HG03095 (cell line): Measurements from ENCODE around the gene CACNA1C.

Experiments used
- ATAC-seq: cut with Tn5 transposase; IDR thresholded peaks from one replicate; pipeline ENCODE4 v1.9.1; 2021; ENCODE audit warnings: moderate library complexity; ENCODE audit not compliant: unreplicated experiment

The CACNA1C gene

DNA sequence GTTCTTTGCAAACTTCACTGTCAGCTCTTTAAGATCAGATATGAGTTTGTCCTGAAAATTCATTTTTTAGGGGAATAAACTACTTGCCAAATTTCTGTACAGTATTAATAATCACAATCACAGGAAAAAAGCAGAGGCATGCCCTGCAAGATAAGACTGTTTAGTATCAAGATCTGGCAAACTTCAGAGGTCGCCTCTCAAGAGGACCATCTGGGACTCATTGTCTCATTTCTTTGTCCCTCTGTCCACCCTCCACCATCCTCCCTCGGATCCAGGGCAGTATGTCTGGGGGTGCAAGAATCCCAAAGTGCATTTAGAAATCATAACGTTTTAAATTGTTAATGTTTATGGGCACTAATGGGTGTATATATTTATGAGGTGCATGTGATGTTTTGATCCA, 509.6 kb downstream of the CACNA1C start:
- no peak for ATAC-seq

DNA sequence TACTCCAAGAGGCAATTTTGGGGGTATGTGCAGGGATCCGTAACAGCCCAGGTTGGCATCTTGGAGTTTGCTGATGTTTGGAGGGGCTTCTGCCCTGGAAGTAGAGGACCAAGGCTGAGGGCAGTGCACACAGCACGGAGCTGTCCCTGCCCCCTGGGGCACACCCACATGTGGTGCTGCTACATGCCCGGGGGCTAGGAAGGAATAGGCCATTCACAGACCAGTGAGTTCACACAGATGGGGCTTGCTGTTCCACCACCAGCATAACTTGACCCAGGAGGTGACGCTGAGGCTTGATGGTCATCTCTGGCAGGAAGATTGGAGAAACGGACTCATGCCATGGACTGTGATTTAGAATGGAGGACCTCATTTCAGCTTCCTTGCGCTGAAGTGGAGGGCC, 510.9 kb downstream of the CACNA1C start:
- ATAC-seq = no peak

DNA sequence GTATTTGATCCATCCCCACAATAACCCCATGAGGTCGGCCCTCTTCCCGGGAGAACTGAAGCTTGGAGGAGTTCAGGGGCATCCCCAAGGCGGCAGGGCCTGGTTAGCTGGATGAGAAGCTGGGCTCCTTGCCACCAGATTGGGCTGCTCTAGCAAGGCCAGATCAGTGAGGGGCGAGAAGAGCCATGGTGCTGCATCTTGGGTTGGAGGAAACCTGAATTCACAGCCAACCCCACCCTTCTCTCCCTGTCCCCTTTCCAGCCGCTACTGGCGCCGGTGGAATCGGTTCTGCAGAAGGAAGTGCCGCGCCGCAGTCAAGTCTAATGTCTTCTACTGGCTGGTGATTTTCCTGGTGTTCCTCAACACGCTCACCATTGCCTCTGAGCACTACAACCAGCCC, 513.4 kb downstream of the CACNA1C start:
- ATAC-seq = no peak

DNA sequence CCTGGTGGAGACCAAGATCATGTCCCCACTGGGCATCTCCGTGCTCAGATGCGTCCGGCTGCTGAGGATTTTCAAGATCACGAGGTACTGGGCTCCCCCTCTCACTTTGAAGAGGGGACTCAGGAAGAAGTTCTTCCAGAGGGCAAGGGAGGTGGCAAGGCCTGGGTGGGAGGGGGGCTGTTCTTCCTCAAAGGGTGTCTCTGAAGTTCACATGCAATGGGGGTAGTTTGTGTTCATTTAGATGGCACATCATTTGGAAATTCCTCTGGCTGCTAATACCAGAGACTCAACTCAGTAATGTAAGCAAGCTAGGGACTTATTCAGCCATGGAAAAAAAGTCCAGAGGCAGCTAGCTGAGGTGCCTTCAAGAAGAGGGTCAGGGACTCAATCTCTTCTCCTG, 514.9 kb downstream of the CACNA1C start:
- ATAC-seq = no peak

DNA sequence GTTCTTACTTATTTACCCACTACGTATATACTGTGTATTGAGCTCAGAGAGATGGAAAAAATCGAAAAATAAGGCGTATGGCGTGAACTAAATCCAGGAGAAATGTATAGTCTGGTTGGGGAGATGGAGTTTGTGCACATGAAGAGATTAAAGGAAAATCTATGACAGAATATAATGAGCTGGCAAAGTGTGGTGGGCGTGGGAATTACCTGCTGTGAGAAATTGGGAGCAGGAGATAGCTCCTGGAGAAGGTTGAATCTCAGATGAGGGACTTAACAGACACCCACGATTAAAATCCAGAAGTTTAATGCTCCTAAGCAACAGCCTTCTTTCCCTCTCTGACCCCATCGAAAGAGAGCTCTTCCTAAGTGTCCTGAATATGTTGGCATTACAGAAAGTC, 517.8 kb downstream of the CACNA1C start:
- ATAC-seq = no peak

DNA sequence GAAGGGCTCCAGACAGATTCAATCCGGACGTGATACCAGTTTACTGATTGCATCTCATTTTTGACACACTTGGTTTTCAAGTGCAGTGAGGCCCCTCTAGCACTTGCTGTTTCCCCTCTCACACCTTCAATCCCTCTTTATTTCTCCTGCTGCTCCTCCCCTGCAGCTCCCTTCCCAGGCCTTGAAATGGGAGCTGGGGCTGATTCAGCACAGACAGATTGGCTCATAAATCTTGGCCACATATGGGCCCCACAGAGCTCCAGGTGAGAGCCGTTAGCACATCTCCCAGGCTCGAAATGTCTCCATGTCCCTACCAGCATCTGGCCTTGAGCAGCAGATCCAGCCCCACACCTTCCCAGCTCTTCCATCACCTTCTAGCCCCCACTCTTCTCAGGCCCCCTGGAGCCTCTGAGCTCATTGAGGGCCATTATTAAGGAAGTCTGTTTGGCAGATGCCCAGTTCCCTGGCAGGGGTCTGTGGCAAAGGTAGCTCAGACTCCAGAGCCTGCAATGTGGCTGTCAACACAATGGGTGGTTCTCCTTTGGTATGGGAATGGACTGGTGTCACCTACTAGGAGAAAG, 521.7 kb downstream of the CACNA1C start:
- ATAC-seq = no peak

DNA sequence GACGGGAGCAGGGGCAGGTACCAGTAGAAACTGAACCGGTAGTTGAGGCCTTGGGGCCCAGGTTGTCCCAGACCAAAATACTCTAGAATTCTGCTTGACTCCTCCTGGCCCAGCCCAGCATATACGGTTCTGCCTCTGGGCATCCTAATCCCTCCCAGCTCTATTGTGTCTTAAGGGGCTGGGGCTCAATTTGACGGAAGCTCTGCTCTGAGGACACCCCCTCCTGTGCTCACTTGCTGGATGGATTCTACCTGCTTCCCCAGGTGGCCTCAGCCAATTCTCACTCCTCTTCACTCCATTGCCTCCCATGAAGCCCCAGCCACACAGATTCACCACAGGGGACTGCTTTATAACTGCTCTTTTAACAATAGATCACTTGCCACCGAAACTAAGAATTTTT, 522.5 kb downstream of the CACNA1C start:
- no peak for ATAC-seq

DNA sequence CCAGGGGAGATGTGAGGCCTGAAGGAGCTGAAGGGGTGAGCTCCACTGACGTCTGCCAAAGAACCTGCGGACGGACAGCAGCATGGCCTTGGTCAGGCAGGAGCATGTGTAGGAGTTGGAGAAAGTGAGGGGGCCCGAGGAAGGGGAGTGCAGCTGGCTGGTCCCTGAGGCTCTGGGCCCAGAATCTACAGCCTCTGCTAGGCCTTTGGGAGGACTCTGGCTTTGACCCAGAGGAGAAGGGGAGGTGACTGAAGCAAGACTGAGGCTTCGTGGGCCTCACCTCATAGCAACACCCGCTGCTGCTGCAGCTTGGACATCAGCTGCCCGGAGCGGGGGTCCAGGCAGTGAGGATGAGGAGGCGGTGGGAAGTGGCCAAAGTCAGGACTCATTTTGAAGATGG, 525.4 kb downstream of the CACNA1C start:
- no peak for ATAC-seq

DNA sequence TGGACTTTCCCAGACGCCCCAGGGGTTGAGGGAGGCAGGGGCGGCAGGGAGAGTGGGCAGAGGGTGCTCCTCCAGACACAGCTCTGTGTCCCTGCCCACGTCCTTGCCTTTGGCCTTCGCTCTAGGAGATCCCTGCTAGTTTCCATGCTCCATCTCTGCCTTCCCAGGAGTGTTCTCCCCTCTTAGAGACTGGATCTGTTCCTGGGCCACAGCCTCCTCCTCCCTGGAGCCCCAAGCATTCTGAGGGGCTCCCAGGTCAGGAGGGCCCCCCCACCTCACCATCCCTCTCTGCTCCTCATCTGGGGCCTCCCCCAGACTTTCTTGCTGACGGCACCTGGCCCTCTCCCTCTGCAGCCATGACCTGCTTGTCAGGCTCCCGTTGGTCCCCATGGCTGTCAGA, 526.0 kb downstream of the CACNA1C start:
- no peak for ATAC-seq

DNA sequence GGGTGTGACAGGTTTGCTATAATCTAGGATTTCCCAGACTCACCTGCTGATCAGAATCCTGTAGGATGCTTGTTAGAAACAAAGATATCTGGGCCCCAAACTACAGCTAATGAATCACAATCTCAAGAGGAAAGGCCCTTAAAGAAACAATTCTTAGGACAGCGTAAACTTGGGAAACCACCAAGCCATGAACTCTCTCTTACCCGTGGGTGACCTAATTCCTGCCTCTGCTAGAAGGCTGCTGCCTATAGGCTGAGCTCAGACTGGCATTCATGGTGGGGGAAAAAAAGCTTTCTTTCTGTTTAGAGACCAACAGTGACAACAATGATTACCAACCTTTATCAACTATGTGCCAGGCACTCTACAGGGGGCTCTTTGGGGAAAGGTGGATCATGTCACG, 528.0 kb downstream of the CACNA1C start:
- ATAC-seq = no peak

DNA sequence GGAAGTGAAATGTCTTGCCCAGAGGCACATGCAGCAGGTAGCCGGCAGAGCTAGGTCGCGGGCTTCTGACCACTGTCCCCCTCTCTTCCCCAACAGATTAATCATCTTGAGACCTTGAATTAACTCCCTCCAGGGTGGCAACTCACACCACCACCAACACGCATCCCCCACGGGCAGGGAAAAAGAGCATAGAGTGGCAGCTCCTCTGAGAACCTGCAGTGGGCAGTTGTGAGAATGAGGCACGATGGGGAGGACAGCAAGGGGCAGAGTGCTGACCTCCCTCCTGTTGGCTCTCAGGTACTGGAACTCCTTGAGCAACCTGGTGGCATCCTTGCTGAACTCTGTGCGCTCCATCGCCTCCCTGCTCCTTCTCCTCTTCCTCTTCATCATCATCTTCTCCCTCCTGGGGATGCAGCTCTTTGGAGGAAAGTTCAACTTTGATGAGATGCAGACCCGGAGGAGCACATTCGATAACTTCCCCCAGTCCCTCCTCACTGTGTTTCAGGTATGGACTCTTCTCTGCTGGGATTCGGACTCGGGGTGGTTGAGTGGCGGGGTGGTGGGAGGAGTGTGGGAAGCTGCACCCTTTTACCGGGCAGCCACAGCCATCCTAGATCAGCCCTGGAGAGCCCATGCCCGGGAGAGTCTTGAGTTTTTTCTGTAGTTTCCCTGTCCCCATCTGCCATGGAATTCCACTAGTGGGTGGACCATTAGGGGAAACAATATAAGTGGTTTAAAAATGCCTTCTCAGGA, 528.7 kb downstream of the CACNA1C start:
- ATAC-seq = no peak

DNA sequence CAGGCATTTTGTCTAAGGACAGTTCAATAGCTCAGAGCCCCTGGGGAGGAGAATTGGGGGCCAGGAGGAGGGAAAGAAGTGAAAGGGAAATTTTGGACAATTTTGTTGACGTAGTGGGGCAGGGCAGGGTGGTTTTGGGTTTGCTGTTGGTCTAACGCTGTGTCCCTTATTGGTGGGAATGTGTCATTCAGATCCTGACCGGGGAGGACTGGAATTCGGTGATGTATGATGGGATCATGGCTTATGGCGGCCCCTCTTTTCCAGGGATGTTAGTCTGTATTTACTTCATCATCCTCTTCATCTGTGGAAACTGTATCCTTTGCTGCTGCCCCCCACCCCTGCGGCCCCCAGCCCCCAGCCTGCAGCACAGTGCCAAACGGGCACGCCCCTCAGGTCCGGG, 529.8 kb downstream of the CACNA1C start:
- no peak for ATAC-seq

DNA sequence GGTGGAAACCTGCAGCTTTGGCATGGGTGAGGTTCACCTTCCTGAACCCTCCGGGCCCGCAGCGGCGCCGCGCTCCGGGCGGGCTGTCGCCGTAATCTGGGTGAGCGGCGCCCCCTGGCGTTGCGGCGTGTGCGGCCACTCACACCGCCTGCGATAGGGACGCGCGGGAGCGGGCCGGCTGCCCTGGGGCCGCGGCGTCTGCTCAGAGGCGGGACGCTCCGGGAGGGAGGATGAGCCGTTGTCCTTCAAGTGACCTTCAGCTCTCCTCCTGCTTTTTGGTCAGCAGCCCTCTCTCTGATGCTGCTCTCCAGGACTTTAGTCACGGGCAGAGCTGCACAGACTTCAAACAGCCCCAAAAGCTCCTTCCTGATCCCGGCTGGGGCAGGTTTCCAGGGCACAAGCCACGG, 530.3 kb downstream of the CACNA1C start:
- no peak for ATAC-seq

DNA sequence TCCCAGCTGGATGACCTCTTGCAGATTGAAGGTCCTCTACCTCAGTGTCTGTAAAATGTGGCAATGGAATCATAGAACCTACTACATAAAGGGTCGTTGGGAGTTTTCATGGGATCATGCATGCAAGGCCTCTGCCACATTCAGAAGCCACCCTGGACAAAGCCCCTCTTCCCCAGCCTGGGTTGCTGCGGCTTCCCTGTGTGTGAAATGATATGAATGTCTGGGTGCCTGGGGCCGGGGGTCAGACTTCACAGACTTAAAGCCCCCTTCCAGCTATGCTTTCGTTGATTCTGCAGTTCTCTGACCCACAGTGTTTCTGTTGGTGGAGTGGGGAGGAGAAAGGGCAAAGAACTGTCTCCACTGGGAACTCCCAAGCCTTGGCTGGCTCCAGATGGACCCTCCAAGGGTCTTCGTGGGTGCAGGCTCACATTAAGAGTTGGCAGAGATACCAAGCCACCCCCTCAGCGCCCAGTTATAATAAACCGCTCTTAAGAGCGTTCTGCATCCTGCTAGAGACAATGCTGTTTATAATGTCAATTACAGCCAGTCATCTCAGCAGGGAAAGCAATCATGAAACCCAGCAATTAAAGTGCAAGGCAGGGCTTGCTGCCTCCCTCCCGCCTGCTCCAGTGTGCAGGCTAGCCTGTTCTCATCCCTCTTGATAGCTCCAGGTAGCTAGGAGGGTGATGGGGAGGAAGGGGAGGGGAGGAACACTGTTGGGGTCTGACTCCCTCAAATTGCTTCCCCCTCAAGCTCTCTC, 531.0 kb downstream of the CACNA1C start:
- ATAC-seq = no peak

DNA sequence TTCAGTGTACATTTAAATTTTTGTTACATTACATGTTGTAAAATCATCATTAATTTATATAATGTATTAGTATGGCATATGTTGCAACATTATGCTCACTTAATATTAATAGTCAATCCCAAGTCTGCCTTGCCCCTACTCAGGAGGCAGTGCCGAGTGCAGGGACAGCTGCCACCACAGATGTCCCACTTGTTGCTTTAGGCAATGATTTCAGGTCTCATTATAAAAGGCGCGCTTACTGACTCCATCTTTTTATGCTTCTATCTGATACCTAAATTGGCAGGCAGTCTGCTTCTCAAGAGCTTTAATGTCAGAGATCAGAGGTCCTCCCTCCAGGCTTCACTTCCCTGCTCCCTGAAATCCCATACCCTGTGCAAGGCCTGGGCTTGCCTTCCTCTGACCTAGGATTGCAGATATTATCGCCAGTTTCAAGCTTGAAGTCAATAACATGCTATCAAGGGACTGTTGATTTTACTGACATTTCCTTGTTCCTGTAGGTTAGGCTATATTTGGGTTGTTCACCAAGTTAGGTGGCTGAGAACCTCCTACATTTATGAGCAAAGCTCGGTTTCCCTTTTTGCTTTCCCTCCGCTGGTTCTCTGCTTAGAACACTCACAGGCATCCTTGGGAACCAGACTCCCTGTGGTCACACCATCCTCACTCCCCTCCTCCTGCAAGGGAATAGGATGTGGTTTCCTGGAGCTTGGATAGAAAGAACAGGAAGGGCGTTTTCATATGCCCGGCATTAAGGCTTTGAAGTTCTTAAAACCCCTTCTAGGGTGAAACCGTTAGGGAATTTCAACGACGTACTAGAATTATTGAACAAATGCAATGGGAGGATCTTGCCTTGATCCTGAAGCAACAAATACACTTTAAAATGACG, 533.6 kb downstream of the CACNA1C start:
- no peak for ATAC-seq

DNA sequence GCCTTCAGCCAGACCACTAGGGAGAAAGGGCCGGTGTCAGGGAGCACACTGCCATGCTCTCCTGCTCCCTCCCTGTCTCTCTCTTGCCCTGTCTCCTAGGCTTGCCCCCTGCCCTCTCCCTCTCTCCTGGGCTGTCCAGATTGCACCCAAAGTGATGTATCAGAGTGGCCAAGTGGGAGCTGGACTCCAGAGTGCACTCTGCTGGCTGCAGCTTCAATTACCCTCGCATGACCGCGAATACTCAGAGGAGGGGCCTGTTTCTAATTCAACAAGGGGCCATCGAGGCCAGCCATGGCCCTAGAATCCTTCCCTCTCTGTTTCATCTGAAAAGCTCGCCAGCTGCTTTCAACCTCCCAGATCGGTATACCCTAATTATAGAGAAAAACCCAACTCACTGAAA, 535.6 kb downstream of the CACNA1C start:
- no peak for ATAC-seq

DNA sequence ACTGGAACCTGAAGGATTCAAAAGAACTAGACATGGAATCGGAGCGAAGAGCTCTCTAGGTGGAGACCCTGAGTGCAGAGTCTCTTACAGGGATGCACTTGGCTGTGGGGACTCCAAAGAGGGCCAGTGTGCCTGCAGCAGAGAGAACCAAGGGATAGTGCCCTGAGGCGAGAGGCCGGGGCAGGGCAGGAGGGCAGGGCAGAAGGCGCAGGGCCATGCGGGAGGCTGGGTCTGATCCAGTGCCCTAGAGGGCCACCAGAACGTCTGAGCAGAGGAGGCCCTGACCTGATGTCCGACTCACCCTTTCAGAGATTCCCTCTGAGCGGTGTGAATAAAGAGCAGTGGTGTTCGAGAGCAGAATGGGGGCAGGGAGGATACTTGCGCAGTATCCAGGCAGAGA, 536.6 kb downstream of the CACNA1C start:
- no peak for ATAC-seq

DNA sequence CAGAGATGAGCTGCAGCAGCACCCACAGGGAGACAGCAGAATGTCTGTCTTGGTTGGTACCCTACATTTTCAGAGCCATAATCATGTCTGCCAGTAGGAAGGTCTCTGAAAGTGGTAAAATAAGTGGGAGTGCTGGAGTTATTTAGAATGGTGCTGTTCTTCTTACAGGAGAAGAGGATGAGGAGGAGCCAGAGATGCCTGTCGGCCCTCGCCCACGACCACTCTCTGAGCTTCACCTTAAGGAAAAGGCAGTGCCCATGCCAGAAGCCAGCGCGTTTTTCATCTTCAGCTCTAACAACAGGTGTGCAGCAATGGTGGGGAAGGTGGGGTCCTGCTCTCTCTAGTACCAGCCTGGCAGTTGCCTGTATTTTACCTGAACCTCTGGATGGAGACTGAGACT, 540.3 kb downstream of the CACNA1C start:
- ATAC-seq = no peak

DNA sequence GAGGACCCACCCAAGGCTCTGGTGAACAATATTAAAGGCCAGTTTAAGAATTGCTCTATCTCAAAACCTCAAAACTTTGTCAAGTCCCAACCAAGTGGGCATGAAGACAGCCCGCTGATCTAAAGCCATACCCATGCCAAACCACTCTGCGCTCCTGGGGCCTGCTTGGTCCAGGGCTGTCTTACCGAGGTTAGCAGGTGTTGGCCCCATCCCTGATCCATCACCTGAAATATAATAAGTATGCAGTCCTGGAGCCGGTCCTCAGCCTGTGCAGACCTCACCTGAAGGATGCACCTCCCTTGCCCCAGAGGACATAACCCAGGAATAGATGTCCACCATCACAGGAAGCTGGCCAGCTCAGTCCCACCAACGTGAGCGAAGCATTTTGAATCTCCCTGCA, 543.7 kb downstream of the CACNA1C start:
- ATAC-seq = no peak

DNA sequence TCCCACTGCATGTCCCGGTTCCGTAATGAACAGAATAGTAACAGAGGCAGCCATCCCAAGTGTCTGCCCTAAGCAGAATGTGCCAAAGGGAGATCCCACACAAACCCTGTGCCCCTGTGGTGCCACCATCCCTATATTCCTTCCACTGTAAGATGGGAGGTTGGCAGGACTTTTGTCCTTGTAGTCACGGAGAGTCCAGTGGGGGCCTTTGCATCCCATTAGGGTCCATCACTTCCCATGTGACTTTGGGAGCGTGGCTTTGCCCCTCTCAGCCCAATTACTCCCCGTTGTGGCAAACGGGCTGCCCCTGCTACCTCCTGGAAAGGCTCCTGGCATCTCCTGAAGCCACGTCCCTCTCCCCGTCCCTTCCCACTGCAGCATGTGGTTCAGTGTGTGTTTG, 552.5 kb downstream of the CACNA1C start:
- no peak for ATAC-seq

DNA sequence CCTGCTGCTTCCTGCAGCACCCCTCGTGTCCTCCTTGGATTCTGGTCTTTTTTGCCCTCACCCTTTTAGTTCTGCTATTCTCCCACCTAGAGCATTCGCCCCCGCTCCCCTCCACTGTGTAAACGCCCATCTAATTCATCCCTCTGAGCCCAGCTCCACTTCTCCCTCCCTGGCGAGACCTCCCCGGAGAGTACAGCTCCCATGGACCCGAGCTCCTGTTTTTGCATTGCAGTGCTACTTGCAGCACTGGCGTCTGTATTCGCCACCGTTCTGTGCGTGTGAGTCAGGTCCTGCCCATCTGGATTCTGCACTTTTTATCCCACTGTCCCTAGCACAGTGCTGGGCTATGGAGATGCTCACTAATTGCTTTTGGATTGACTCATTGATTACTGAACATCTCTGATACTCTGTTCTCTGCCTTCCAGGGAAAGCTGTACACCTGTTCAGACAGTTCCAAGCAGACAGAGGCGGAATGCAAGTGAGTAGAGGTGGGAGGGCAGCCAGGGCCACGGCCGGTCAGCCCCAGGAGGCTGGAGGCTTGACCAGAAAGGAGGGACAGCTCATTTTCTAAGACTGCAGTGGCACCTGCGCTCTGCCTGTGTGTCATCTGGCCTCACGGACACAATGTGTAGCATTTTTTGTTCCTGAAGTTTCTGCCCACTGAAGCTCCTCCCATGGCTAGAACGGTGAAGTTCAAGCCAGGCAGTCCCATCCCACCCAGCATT, 553.6 kb downstream of the CACNA1C start:
- no peak for ATAC-seq
